GM12801 (cell line): ENCODE data around the gene DPCD.

ENCODE experiments used
- CTCF ChIP-seq: IDR thresholded peaks from one replicate; pipeline ENCODE4 v1.5.1; 2011; ENCODE audit warnings: control low read depth; ENCODE audit not compliant: insufficient read length; ENCODE audit errors: extremely low read depth

Gene DPCD

DNA sequence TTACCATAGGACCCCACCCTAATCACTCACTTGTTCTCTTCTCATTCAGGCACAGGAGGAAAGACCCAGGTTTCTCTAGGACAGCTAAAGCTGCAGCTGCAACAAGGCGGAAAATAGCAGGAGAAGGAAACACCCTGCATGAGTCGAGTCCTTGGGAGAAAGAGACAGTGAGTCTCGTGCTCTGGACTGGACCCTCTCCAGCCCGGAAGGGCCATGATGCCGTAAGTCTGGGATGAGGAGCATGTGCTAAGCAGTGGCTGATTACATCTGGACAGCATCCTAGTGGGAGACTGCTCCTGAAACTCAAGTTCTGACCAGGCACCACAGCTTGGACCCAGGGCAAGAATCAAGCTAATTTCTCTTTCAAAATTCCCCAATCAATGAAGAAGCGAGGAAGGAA lies 67.4 kb downstream of the DPCD start:
- TF ChIP-seq CTCF = no peak

GRCh38 chr10:101656890-101657289 lies 68.8 kb downstream of the DPCD start:
- no peak for TF ChIP-seq CTCF

- TF ChIP-seq CTCF = no peak
Observed at GRCh38 chr10:101658975-101659374, 70.9 kb downstream of the DPCD start.
